HG03439 (cell line): ENCODE results near the gene HOXD11.

Experiments
- ATAC-seq: cut with Tn5 transposase; IDR thresholded peaks from one replicate; pipeline ENCODE4 v1.9.1; 2021; ENCODE audit warnings: mild to moderate bottlenecking, moderate library complexity; ENCODE audit not compliant: unreplicated experiment

The HOXD11 gene

DNA sequence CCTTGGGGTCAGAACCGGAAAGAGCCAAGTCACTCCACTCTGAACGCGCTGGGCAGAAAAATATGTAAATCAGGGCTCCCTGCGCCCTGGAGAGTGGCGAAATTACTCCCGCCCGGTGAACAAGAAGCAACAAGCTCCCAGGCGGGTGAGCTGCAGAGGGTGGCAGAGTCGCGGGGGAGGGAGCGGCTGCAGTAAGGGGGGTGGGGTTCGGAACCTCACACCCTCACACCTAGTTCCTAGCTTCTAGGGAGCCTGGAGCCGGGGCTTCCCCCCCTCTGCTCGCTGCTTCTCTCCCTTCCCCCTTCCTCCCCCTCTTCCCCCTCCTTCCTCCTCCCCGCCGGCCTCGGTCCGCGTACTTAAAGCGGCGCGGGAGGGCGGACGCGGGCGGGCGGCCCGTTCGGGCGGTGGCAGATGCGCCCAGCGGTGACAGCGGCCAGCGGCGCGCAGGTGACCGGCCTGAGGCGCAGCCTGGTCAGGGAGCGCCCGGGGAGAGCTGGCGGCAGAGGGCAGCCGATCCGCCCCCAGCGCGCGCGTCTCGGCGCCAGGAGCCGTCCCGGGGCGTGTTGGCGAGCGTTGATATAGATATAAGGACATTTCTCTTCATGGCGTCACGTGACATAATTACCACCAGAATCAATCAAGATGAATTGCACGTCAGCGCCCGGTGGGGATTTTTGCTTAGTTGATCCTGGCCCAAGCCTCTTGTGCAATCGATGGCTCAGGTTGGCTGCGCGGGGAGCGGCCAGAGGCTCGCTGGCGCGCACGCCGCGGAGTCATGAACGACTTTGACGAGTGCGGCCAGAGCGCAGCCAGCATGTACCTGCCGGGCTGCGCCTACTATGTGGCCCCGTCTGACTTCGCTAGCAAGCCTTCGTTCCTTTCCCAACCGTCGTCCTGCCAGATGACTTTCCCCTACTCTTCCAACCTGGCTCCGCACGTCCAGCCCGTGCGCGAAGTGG lies at the start of gene HOXD11:
Gene HOXD11 (plus strand): TSS at position 700 of the 959 bp plus-strand sequence. CDS start 76 bp downstream, at position 776.
- no peak for ATAC-seq

DNA sequence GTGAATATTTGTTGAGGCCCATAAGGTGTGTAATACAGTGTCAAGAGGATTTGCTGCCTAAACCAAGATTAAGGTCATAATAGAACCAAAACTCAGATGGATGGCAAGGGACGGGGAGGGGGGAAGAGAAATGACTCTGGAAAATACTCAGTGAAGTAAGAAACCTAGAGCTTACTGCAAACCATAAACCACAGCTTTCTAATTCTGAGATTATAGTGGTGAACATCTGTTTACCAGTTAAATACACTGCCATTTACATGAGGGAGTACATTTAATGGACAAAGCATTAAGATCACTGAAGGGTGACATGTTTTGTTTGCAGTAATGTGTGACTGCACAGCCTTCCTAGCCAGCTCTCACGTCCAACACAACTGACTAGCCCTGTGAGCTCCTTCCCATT lies 43.1 kb upstream of the HOXD11 start:
- ATAC-seq, result no peak

DNA sequence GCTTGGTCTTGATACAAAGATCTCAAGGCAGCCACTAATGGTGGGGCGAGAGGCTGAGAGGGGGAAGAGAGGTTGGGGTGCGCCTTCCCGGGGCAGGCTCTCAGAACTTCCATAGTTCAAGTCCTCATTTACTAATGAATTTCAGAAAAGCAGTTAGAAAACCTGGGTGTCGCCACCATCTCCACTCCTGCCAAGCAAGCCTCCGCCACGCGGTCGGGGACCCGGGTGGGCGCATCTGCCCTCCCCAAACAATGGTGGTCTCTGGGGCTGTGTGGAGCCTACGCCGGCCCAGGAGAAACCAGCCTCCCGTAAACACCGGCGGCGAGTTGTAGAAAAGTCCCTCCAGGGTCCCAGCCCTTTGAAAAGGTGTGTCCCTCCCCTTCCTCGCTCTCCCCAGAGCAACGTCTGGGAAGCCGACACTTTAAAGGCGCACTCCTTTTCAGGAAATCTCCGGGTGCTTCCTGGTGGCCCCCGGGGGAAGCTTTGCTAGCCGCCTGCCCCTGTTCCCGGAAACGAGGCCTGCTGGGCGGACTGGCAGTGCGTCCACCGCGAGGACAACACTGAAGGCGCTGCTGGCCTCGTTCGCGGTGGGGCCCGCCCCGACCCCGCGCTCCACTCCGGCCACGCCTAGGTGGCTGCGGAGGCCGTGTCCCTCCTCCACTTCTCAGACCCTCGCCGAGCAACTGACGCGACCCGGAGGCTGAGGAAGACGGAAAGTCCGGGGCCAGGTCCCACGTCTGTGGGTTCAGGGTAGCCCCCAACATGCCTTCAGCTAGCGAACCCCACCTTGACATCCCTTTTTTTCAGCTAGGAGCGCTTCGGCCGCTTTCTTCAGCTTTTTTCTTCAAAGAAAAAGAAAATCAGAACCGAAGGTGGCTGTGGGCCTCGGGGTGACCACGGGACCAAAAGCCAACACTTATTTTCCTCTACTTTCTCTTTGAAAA lies 40.2 kb upstream of the HOXD11 start:
- no peak for ATAC-seq

DNA sequence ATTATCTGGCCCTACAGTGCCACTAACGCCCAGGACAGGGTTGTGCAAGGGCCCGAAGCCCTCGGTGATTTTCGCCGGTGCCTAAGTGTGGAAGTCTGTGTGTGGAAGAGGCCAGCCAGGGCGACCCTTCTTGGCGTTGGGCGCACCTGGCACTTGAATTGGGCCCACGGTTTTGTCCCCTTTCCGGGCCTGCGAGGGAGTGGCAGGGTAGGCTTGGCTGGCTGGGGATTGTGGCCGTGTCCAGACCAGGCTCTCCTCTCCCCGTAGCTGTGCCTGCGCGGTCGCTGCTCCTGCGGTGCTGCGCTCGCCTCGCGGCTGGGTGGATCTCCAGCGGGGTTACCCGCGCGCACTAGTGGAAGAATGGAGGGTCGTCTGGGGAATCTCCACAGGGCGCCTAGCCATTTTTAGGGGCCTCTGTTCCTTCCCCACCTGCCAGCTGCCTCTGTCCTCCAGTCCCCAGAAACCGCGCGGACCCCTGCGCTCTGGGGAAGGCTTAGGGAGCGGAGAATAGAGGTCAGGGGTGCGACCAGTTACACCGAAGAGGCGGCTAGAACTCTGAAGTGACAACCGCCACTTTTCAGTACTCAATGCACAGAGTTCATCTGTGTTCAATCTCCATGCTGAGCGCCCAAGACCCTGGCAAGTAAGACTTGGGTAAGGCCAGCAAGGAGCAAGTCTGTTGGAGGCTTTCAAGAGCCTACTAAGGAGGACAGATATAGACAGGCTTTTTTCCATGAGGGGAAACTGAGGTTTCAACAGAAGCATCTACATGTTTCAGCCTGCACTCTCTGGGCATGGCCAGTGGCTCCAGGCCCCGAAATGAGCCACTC lies 39.3 kb upstream of the HOXD11 start:
- no peak for ATAC-seq

DNA sequence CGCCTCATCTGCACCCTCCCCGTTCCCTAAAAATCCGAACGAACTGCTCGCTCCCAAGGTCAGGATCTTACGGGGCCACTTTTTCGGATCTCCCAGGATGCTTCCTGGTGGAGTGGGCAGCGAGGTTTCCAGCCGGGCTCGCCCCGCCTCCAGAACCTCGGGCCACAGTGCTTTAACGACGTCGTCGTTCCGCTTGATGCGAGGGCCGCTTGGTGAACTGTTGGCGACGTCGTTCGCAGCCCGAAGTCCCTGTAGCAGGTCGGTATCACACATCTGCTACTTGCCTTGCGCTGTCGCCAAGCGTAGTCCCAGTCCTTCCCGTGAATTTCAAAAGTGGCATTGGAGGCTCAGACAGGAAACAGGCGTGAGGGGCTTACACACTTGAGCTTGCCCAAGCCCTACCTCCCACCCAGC lies 38.7 kb upstream of the HOXD11 start:
- no peak for ATAC-seq

DNA sequence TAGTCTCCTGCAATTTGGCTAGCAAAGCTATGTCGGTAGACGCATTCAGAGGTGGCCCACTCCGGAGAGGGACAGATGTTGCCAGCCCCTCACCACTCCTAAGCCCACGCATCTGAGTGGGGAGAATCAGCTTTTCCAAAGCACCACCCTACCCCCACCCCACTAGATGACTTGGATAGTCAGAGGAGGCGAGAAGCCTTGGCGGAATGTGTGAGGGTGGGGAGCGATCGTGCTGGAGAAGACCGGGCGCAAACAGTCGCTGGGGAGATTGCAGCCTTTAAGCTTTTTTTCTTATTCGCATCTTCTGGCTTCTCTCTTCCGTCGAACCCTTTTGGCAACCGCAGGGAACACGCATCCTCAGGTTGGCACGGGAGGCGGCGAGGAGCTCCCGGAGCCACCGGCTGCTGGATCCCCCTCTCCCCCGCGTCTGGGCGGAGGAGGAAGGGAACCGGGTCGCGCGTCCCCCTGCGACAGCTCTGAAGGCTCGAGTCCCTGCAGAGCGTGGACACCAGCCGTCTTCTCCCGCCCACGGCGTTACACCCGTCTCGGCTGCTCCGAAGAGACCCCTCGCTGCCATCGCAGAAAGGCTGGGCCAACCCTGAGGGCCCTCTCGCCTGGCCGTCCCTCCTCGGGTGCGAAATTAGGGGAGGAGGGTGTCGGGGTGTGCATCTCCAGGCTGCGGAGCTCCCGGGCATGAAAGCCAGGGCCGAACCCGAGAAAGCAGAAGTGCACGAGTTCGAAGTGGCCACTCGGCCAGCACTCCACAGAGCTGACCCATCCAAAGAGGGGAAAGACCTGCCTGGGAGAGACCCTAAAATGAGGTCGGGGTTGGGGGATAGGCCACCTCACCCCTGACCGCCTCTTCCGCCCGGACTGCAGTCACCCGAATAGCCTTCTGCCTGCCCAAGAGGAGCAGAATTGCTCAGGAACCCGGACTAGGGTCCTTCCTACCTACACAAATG lies 35.5 kb upstream of the HOXD11 start:
- no peak for ATAC-seq

DNA sequence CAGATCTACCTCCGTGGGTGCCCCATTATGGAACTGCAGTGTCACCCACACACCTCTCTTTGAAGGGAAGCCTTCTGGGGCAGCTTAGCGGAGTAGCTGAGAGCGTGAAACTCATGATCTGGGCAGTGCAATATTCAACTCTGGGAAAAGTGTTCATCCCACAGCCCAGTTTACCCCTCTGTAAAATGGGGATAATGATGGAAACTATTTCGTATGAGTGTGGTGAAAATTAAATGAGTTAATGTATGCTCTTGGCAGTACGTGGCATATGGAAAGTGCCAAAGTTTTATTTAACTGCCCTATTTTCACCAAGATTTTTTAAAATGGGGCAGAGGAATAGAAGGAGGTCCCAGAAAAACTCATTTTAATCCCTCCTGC lies 34.8 kb upstream of the HOXD11 start:
- ATAC-seq, result no peak

DNA sequence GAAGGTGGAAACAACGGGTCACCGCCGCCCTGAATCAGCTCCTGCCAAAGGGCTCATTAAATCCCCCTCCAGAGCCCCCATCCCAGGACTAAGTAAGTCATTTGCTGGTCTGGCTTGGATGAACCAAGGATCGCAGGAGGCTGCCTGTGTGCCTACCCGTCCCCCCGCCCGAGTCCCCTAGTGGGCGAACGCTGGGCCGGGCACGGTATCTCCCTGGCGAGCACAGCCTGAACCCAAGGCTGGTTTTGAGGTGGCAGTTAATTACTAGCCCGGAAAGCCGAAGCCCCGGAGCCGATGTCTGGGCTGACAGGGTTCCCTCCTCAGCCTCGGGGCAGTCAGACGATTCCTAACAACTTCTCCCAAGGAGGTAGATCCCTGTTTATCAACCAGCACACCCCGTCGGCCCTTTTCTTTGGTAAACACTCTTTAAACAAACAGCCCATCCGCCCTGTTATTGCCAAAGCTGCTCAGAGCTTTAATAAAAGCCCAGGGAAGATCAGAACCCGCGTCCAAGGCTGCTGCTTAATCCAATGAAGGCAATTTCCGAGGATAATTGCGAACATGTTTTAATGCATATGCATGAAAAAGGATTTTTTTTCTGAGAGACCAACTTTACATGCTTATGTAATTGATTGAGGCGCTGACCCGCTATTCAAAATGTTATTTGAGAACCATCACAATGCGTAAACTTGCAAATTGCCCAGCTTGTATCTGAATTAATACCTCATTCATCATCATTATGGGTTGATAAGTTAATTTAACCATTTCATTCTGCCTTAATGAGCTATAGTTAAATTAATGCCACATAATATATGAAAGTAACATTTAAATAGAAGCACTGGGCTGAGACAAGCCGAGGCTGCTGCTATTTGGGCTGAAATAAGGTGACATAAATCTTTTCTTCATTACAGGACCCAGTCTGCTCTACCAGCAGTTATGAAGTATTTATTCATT lies 33.9 kb upstream of the HOXD11 start:
- ATAC-seq, result no peak

DNA sequence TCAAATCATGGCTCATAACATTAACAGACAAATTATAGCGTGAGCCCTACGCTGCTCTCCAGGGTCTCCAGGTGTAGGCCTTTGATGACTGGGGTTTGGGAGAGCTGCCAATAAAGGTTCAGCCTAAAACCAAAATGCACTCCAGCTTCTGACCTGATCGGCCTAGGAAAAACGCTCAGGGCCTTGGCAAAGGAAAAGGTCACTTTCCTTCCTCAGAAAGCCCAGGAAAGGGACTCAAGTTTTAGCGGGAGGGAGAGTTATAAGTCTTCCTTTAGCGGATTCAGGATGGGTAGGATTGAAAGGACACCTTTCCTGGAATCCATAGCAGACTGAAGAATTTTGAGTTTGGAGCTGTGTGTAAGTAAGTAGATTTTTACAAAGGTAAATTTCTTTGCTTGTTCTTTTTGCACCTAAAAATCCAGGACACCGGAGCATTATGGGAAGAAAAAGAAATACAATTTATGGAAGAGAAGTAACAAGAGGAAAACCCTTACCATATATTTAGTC lies 32.1 kb upstream of the HOXD11 start:
- ATAC-seq, result no peak

DNA sequence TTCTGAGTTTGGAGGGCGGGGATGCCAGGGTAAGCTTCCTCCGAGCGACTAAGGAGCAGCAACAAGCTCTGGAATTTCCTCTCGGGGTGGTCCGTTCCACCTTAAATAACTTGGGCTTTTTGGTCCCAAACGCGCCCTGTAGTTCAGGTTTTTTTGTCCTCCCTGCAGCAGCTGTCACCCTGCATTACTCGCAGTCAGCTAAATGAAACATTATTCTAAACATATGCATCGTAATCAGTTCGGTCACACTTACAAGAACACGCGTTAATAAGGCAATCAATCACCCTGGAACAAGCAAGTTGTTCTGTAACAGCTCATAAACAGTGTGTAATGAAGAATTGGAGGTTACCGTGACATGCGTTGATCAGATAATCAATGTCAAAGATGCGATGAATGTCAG lies 31.6 kb upstream of the HOXD11 start:
- no peak for ATAC-seq

DNA sequence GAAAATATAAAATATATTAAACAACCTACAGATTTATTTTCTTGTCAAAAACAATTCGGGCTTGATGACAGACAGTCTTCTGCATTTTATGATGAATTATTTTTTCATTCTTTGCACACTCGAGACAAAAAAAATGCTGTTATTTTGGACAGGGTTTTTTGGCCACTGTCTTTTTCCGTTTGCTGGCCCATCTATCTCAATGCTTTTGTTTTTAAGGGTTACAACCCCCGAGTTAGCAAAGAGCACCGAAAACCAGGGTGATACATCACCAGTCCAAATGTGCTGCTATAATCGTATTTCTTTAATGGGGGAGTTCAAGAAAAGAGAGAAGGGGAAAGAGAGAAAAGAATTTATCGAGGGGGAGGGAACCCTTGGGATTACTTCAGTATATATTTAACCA lies 31.0 kb upstream of the HOXD11 start:
- no peak for ATAC-seq

DNA sequence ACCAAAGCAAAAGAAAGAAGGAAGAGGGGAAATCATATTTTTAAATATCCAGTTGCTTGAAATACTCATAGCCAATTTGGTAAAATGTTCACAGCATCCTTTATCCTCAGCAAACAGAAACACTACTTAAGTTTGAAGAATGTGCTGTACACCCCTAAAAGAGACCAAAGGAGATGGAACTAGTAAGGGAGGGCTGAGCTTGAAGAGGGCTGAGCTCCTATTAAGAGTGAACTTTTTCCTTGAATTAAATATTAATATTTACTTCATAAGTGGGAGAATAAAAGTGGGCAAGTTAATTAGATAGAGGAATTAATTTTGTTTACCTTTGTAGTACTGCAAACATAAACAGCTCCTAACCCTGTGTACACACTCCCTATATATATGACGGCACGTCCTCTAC lies 30.3 kb upstream of the HOXD11 start:
- ATAC-seq, result no peak

DNA sequence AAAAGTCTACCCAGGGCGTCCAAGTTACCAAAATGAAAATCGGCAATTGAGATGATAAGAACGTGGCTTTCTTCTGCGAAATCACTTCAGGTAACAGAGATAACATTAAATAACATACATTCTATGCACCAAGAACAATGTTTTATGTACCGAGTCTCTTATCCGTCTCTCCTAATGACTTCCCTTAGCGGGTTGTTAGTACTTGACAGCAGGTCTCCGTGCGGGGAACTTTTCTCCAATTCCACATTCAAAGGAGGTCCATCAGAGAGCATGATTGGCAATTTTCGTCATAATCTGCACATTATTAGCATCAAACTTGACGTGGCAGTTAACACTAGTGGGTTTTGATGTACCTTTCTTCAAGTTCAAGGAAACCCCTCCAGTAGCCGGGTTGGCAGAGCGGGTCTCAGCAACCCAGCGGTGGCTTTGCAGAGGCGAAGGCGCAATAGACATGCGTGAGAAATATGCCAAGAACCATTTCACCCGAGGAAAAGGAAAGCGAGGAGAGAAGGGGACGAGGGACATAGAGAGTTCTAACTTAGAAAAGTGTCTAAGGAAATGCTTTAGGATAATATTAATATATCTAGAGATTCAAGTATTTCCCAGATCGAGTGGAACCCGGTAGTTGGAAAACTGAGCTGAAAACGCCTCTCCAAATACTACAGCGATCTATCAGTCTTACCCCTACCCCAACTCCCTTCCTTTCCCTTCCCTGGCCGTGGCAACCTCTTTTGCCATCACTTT lies 28.4 kb upstream of the HOXD11 start:
- ATAC-seq, result no peak

DNA sequence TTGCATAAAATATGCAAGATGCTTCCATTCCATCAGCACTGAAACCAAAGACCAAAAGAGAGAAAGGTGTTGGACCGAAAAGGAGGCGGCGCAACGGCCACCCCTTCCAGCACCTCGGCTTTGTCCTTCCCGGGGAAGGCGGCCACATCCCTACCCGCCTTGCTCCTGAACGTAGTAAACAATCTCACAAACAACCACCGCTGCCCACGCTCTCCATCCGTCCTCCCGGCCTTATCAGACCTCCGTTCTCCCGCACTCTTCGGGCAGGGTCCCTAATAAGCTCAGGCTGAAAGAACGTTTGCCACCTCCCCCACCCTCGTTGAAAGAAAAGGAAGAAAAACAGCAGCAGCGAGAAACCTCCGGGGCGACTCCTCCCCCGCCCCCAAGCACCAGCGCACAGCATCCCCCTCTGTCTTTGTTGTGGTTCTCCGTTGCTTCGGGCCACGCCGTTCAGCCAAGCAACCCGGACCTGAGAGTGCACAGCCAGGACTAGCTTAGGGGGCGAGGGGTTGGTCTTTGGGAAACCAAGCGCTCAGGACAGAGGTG lies 27.7 kb upstream of the HOXD11 start:
- ATAC-seq, result no peak

DNA sequence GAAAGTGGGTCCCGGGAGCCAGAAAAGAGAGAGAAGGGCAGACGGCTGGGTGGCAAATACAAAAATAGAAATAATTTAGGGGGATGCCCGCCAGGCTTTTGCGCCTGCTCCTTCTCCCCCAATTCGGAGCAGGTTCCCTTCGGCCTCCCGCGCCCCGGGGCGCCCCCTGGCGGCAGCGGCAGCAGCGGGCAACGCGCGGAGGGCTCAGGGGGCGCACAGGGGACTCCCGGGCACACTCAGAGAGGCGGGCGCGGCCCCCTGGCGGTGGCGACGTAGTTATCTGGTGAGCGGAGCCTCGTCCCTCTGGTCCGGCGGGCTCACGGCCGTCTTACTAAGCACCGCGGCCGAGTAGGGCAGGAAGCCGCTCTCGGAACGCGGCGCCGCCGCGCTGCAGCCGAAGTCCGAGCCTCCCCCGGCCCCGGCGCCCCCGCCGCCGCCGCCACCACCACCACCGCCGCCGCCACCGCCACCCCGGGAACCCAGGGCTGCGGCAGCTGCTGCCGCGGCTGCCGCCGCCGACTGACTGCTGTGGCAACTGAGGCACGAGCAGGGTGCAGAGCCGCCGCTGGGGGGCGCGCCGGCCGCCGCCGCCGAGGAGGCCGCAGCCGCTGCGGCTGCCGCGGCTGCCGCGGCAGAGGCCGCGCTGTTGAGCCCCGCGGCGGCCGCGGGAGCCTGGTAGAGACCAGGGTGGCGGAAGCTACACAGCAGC lies 27.1 kb upstream of the HOXD11 start:
- ATAC-seq, result no peak

DNA sequence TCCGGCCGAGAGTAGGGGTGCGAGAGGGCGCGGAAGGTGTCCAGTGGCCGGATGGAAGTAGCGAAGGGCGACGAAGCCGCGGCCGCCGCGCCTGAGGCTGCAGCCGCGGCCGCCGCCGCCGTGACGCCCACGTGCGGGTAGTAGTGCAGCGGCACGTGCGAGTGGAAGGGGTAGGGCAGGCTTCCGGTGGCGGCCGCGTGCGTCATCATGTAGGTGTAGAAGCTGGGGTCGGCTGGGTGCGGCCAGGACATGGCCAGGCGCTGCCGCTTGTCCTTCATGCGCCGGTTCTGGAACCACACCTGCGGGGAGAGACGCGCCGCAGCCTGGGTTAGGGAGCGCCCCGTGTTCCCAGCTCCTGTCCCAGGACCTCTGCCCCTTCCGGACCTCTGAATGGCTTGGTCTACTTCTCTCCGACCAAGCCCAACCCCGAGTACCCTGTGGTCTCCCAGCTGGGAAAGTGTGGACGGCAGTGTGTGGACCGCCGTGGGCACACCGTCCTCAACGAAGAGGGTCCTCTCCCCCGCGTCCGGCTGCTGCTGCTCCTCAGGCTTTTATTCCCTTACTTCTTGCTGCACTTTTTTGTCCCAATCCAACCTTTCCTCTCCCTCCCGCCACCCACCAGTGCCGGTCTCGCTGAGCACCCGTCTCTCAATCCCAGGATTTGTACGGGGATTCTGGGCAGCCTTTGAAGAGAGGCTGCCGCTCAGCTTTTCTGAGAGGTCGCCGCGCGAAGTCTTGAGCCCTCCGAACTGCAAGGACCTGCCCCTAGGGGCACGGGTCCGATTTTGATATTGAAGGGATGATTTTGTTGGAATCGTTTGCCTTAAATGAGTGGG lies 26.3 kb upstream of the HOXD11 start:
- no peak for ATAC-seq
